Measurements from ENCODE around the gene TMEM132C.

DNA sequence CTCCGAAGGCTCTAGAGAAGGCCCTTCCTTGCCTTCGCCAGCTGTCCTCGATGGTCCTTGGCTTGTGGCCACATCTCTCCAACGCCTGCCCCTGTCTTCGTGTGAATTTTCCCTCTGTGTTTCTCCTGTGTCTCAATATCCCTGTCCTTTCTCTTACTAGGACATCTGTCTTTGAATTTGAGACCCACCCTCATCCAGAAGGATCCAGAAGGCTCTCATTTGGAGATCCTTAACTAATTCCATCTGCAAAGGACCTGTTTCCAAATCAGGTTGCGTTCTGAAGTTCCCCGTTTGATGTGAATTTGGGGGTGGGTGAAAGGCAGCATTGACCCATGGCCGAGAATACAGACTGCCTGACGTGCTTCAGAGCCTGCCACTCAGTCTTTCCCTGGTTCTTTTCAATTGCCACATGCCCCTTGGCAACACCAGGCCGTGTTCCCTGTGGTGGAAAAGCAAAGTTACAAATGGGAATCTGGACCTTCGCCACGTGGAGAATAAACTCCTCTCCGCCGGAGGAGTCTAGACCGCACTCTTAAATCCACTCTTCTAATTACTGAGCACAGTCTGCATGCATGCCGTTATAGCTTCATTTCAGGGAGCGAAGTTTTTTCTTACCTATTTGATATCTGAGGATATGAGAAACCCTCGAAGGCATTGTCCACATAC lies 158.8 kb downstream of the TMEM132C start:
- TF ChIP-seq, protein P1, sequence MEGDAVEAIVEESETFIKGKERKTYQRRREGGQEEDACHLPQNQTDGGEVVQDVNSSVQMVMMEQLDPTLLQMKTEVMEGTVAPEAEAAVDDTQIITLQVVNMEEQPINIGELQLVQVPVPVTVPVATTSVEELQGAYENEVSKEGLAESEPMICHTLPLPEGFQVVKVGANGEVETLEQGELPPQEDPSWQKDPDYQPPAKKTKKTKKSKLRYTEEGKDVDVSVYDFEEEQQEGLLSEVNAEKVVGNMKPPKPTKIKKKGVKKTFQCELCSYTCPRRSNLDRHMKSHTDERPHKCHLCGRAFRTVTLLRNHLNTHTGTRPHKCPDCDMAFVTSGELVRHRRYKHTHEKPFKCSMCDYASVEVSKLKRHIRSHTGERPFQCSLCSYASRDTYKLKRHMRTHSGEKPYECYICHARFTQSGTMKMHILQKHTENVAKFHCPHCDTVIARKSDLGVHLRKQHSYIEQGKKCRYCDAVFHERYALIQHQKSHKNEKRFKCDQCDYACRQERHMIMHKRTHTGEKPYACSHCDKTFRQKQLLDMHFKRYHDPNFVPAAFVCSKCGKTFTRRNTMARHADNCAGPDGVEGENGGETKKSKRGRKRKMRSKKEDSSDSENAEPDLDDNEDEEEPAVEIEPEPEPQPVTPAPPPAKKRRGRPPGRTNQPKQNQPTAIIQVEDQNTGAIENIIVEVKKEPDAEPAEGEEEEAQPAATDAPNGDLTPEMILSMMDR (IDR thresholded peaks at IDR 0.05) = no peak
- TF ChIP-seq, protein P2, sequence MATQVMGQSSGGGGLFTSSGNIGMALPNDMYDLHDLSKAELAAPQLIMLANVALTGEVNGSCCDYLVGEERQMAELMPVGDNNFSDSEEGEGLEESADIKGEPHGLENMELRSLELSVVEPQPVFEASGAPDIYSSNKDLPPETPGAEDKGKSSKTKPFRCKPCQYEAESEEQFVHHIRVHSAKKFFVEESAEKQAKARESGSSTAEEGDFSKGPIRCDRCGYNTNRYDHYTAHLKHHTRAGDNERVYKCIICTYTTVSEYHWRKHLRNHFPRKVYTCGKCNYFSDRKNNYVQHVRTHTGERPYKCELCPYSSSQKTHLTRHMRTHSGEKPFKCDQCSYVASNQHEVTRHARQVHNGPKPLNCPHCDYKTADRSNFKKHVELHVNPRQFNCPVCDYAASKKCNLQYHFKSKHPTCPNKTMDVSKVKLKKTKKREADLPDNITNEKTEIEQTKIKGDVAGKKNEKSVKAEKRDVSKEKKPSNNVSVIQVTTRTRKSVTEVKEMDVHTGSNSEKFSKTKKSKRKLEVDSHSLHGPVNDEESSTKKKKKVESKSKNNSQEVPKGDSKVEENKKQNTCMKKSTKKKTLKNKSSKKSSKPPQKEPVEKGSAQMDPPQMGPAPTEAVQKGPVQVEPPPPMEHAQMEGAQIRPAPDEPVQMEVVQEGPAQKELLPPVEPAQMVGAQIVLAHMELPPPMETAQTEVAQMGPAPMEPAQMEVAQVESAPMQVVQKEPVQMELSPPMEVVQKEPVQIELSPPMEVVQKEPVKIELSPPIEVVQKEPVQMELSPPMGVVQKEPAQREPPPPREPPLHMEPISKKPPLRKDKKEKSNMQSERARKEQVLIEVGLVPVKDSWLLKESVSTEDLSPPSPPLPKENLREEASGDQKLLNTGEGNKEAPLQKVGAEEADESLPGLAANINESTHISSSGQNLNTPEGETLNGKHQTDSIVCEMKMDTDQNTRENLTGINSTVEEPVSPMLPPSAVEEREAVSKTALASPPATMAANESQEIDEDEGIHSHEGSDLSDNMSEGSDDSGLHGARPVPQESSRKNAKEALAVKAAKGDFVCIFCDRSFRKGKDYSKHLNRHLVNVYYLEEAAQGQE (IDR thresholded peaks at IDR 0.05) = no peak
- TF ChIP-seq, protein P3, sequence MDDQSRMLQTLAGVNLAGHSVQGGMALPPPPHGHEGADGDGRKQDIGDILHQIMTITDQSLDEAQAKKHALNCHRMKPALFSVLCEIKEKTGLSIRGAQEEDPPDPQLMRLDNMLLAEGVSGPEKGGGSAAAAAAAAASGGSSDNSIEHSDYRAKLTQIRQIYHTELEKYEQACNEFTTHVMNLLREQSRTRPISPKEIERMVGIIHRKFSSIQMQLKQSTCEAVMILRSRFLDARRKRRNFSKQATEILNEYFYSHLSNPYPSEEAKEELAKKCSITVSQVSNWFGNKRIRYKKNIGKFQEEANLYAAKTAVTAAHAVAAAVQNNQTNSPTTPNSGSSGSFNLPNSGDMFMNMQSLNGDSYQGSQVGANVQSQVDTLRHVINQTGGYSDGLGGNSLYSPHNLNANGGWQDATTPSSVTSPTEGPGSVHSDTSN (IDR thresholded peaks at IDR 0.05) = no peak
